ENCODE results near the gene PEX11A.

Gene PEX11A

GRCh38 chr15:89654847-89655805 is 35.4 kb downstream of the PEX11A start, which contains the start of gene KIF7:
Gene KIF7, minus strand, starts transcription at chr15:89655467. Its CDS starts 2,537 bp downstream, at chr15:89652930.
- peak; percentile 59 for DNase-seq

DNA sequence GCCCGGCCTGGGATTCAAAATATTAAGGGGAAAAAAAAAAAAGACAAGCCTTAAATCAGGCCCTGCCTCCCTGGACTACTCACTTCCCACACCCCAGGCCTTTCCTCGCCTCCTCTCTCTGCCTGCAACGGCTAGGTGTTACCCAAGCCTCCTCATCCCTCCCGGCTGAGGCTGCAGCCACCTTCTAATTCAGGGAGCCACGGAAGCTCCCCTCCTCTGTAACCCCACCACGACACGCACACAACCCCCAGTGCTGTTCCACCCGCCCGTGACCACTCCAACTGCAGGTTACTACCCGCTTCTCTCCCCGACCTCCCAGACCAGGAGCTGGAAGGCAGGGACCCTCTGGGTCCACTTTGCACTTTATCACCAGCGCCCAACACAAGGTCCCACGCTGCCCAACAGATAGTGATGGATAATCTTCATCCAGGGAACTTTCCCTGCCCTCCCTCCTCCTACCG is 36.2 kb downstream of the PEX11A start:
- peak; percentile 47 for DNase-seq

GRCh38 chr15:89653578-89653977 is 37.0 kb downstream of the PEX11A start:
- DNase-seq: no peak

DNA sequence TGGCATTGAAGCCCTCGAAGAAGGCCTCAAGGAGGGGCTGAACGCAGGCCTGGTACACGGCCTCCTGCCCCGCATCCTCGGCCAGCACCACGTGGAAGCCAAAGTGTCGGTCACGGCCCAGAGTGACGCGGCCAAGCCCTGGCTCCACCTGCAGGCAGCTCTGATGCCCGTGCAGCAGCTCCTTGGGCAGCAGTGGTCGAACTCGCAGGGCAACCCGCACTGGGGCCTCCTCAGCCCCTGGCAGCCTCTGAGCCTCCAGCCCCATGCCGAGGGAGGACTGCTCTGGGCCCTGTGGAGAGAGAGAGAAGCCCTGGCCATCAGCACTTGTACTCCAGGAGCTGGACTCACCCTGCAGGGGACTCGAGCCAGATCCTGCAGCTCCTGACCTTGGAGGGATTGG is 37.9 kb downstream of the PEX11A start:
- DNase-seq: no peak

DNA sequence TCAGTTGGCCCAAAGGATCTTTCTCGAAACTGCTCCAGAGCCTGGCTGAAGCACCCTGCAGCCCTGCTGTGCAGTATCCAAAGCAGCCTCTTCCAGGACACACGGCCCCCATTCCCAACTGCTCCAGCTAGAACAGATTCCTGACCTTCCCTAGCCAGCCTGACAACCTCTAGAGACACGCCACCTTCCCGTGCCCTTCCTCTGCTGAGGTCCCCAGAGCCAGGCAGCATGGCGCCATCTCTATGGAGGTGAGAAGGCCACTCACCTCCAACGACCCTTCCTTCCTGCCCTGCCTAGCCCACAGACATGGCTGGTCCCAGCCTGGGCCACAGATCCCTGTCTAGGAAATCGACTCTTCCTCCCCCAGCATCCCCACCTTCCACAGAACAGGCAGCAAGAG is 38.4 kb downstream of the PEX11A start:
- no peak for DNase-seq

GRCh38 chr15:89649716-89650115 is 40.8 kb downstream of the PEX11A start:
- no peak for DNase-seq

GRCh38 chr15:89649013-89649625 is 41.4 kb downstream of the PEX11A start:
- no peak for DNase-seq

GRCh38 chr15:89648106-89649012 is 42.2 kb downstream of the PEX11A start:
- DNase-seq: no peak

GRCh38 chr15:89647191-89647851 is 43.2 kb downstream of the PEX11A start:
- DNase-seq: peak; percentile 50

GRCh38 chr15:89646416-89647141 is 44.0 kb downstream of the PEX11A start:
- DNase-seq: no peak

DNA sequence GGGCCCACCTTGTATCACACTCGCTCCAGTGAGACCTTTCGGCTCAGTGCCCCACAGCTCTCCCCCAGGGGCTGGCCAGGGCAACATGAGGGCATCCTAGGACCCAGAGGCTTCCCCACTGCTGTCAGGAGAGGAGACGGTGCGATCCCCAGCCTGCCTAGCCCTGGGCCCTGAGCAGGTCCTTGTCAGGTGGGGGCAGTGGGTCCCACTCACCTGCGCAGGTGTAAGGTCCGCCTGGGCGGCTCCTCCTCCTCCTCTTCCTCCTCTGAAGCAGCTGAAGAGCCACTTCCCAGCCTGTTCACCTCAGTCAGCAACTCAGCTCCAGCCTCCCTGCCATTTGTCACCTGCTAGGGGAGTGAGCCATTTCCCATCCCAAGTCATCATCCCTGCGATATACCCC is 44.9 kb downstream of the PEX11A start:
- DNase-seq: no peak

DNA sequence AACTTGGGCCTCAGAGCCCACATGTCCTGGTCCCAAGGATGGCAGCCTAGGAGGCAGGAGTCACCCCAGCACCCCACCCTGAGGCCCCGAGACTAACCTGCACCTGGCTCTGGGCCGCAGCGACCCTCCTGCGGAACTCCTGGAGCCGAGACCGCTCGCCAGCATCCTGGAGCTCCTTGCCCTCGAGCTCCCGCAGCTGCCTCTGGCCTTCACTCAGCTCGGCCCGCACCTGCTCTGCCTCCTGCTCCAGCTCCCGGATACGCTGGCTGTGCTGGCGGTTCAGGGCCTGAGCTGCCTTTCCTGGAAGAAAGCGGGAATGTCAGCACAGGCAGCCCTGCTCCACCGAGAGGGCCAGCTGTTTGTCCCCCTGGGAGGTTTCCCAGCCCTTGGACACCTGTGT is 48.4 kb downstream of the PEX11A start:
- DNase-seq: no peak

DNA sequence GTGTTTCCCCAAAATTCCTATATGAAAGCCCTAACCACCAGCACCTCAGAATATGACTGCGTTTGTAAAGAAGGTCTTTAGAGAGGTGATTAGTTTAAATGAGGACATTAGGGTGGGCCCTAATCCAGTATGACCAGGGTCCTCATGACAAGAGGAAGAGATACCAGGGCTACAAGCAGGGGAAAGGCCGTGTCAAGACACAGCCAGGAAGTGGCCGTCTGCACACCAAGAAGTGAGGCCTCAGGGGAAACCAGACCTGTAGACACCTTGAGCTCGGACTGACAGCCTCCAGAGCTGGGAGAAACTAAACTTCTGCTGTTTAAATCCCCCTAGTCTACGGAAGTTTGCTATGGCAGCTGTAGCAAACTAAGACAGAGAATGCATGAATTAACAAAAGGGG is 49.5 kb downstream of the PEX11A start:
- no peak for DNase-seq

GRCh38 chr15:89640245-89640644 is 50.3 kb downstream of the PEX11A start:
- no peak for DNase-seq

DNA sequence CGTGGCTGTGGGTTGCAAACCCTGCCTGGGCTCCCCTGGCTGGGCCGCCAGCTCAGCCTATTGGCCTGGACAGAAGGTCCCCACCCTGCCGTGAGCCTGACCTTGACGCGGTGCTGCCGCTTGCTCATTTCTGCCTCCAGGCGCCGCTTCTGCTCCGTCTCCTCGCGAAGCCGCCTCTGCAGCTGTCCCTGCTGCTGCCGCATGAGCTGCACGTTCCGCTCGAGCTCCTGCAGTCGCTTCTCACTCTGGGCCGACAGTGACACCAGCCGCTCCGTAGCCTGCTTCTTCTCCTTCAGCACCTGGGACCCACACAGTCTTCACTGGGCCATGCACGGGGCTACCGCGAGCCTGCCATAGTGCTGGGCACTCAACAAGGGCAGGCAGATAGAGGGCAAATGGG is 57.0 kb downstream of the PEX11A start:
- DNase-seq: no peak

GRCh38 chr15:89632563-89633430 is 57.8 kb downstream of the PEX11A start:
- DNase-seq: no peak

- no peak for DNase-seq
Measured at GRCh38 chr15:89631902-89632264, 58.7 kb downstream of the PEX11A start.
